DND-41 (cell line): ENCODE measurements around the gene CPNE5.

Experiments used
- ATAC-seq: fragments of 200-7000 bp; cut with Tn5 transposase; 3 replicates; pipeline ENCODE4 v1.9.1; 2021; ENCODE audit warnings: low read depth; ENCODE audit not compliant: insufficient read depth
- DNase-seq: peaks from one replicate; pipeline ENCODE4 v3.0.0-alpha.2; 2020
- H2AFZ ChIP-seq: 2 replicates; pipeline ENCODE4 v1.6.0; 2012; ENCODE audit warnings: low read depth, low read length
- H3K27ac ChIP-seq: 2 replicates; pipeline ENCODE4 v1.5.1; 2012; ENCODE audit warnings: low read length, inconsistent platforms
- H3K27me3 ChIP-seq: fragments of 200-600 bp; sonication (generic); 2 replicates; pipeline ENCODE4 v1.6.0; 2012; ENCODE audit warnings: low read length, mild to moderate bottlenecking, inconsistent platforms; ENCODE audit not compliant: insufficient read depth, poor library complexity
- H3K36me3 ChIP-seq: 2 replicates; pipeline ENCODE4 v1.5.1; 2012; ENCODE audit warnings: low read length, inconsistent platforms; ENCODE audit not compliant: insufficient read depth
- H3K4me1 ChIP-seq: 2 replicates; pipeline ENCODE4 v1.5.1; 2012; ENCODE audit warnings: mild to moderate bottlenecking, low read length; ENCODE audit not compliant: insufficient read depth
- H3K4me2 ChIP-seq: 2 replicates; pipeline ENCODE4 v1.6.0; 2012; ENCODE audit warnings: mild to moderate bottlenecking, moderate library complexity, low read length, inconsistent platforms; ENCODE audit not compliant: insufficient read depth
- H3K4me3 ChIP-seq, 2 experiments: fragments of 200-600 bp in 1 of 2; shearing (Covaris generic) in 1 of 2; 2 replicates each; pipeline ENCODE4 v1.5.1; 2012 to 2016; ENCODE audit warnings: inconsistent platforms in 2 of 2, low read length in 2 of 2, mild to moderate bottlenecking in 2 of 2, low read depth in 1 of 2, moderate library complexity in 1 of 2
- H3K79me2 ChIP-seq: 2 replicates; pipeline ENCODE4 v1.6.0; 2012; ENCODE audit warnings: low read length, inconsistent platforms; ENCODE audit not compliant: insufficient read depth
- H3K9ac ChIP-seq: 2 replicates; pipeline ENCODE4 v1.6.0; 2012; ENCODE audit warnings: low read depth, mild to moderate bottlenecking, inconsistent platforms, low read length, moderate library complexity
- H3K9me3 ChIP-seq: 2 replicates; pipeline ENCODE4 v1.5.1; 2012; ENCODE audit warnings: low read length, moderate library complexity, mild to moderate bottlenecking, inconsistent platforms; ENCODE audit not compliant: insufficient read depth, severe bottlenecking
- H4K20me1 ChIP-seq: 2 replicates; pipeline ENCODE4 v1.6.0; 2012; ENCODE audit warnings: low read length; ENCODE audit not compliant: insufficient read depth
- EZH2 ChIP-seq: IDR thresholded peaks from 3 replicates; pipeline ENCODE4 v1.6.1; 2012; ENCODE audit warnings: borderline replicate concordance, low read depth, mild to moderate bottlenecking, moderate library complexity, low read length, inconsistent platforms; ENCODE audit not compliant: severe bottlenecking
- TF ChIP-seq, protein P1 (sequence below): IDR thresholded peaks from 2 replicates; pipeline ENCODE4 v1.5.1; 2012; ENCODE audit warnings: borderline replicate concordance, low read length, moderate library complexity, mild to moderate bottlenecking; ENCODE audit not compliant: poor library complexity, severe bottlenecking; ENCODE audit errors: extremely low read depth

The CPNE5 gene

DNA sequence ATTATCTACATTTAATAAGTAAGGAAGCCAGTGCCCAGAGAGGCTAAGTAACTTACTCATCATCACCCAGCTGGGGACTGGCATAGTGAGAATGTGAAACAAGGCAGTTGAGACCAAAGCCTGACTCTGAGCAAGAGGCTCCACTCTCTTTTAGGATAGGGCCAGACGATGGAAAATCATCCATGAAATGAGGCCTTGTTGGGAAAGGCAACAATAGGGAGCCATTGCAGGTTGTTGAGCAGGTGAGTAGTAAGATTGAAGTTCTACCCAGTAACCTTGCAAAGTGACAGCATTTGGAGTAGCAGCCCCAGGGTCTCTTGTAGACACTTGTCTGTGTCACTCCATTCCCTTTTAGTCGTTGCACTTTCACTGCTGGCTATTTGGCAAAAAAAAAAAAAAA, 2.5 kb upstream of the CPNE5 start:
- Histone ChIP-seq H3K4me1 (peaks cover 12% of the 10 kb centered on the region), H2AFZ (no peak overlapping the region), H3K27me3 (peaks cover 6% of the 10 kb centered on the region), H3K36me3 (no peaks in the 10 kb centered on the region), H3K9ac (no peak overlapping the region), H3K4me2 (no peak overlapping the region), H3K79me2 (no peaks in the 10 kb centered on the region), H3K27ac (no peak overlapping the region), H4K20me1 (peaks cover 4% of the 10 kb centered on the region; the same call in 1 of the 2 replicates), H3K9me3 (no peaks in the 10 kb centered on the region), H3K4me3 (no peak overlapping the region)
- no peak for TF ChIP-seq EZH2
- TF ChIP-seq, protein P1, sequence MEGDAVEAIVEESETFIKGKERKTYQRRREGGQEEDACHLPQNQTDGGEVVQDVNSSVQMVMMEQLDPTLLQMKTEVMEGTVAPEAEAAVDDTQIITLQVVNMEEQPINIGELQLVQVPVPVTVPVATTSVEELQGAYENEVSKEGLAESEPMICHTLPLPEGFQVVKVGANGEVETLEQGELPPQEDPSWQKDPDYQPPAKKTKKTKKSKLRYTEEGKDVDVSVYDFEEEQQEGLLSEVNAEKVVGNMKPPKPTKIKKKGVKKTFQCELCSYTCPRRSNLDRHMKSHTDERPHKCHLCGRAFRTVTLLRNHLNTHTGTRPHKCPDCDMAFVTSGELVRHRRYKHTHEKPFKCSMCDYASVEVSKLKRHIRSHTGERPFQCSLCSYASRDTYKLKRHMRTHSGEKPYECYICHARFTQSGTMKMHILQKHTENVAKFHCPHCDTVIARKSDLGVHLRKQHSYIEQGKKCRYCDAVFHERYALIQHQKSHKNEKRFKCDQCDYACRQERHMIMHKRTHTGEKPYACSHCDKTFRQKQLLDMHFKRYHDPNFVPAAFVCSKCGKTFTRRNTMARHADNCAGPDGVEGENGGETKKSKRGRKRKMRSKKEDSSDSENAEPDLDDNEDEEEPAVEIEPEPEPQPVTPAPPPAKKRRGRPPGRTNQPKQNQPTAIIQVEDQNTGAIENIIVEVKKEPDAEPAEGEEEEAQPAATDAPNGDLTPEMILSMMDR, result no peak
- ATAC-seq (no peak), DNase-seq (no peak)

GRCh38 chr6:36840432-36841403, 1.5 kb upstream of the CPNE5 start:
- Histone ChIP-seq H3K4me1 (peaks cover 12% of the 10 kb centered on the region), H3K4me2 (peak overlapping the region; percentile 85), H3K36me3 (no peaks in the 10 kb centered on the region), H3K27me3 (peaks cover 6% of the 10 kb centered on the region), H3K79me2 (no peaks in the 10 kb centered on the region), H3K9me3 (no peaks in the 10 kb centered on the region), H3K27ac (no peak overlapping the region), H3K4me3 (0 out of 4 replicates have a peak overlapping the region, but pooled peaks of 1 of the 2 experiments have one; percentile 51), H3K9ac (peak overlapping the region; percentile 49; the same call in 1 of the 2 replicates), H4K20me1 (peaks cover 4% of the 10 kb centered on the region; the same call in 1 of the 2 replicates), H2AFZ (no peak overlapping the region)
- ATAC-seq (no peak; the same call in 1 of the 3 replicates), DNase-seq (peak; percentile 22)
- no peak for TF ChIP-seq EZH2
- TF ChIP-seq, protein P1, result no peak

DNA sequence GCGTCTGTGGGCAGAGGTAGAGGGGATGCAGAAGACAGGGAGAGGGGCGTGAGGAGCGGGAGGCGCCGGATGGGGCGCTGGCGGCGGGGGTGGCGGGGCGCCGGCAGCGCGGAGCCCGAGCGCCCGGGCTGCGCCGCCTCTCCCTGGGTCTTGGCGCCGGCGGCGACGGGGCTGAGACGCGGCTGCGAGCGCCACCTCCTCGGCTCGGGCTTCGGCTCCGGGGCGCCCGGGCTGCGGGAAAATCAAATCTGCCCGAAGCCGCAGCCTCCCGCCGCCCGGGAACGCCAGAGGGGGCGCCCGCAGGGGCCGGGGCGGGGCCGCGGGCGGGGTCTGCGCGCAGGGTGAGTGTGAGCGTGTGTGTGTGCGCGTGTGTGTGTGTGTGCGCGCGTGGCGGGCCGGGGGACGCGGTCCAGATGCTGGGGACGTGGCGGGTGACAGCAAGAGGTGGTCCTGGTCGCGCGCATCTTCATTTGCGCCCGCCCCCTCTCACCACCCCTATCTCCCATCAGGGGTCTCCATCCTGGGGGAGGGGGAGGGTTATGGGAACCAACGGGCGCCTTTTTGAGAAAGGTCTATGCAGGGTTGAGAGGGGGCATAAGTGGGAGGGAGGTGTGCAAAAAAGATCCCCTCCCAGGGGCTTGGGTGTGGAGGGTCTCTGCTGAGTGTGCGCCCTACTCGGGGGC, 646 bp upstream of the CPNE5 start:
- ATAC-seq, result peak; percentile 78
- H3K9ac ChIP-seq, result peak overlapping the region; percentile 49
- H3K4me1 ChIP-seq, result peaks cover 12% of the 10 kb centered on the region
- H3K79me2 ChIP-seq, result no peaks in the 10 kb centered on the region
- TF ChIP-seq, protein P1, result peak; percentile 42
- TF ChIP-seq EZH2, result no peak
- peak; percentile 65 for DNase-seq
- H4K20me1 ChIP-seq, result peaks cover 4% of the 10 kb centered on the region; the same call in 1 of the 2 replicates
- no peaks in the 10 kb centered on the region for H3K36me3 ChIP-seq
- H3K27ac ChIP-seq, result no peak overlapping the region
- no peaks in the 10 kb centered on the region for H3K9me3 ChIP-seq
- H3K4me2 ChIP-seq, result peak overlapping the region; percentile 85
- peak overlapping the region in 1 of 2 experiments; percentile 51; a peak in 3 of 4 replicates for H3K4me3 ChIP-seq
- peaks cover 6% of the 10 kb centered on the region for H3K27me3 ChIP-seq
- H2AFZ ChIP-seq, result peak overlapping the region; percentile 54
